Aorta (tissue), 5 donors: Measurements from ENCODE around the gene UGP2. TPM values are rescaled to one million over a fixed set of nuclear protein-coding genes. Genes with fewer than 3 reads are reported as not detected.

ENCODE experiments used
- ATAC-seq: fragments of 200-7000 bp; cut with Tn5 transposase; one replicate; pipeline ENCODE4 v1.9.1; 2022; ENCODE audit warnings: moderate library complexity; ENCODE audit not compliant: low FRiP score
- DNase-seq, 2 donors: peaks; one replicate each; pipeline ENCODE4 v3.0.0-alpha.2; 2020
- H3K27ac ChIP-seq, 2 donors: one replicate each; pipeline ENCODE4 v1.5.1; 2013; ENCODE audit warnings: low read length in 2 of 2, mild to moderate bottlenecking in 2 of 2, moderate library complexity in 2 of 2, control low read depth in 1 of 2, inconsistent platforms in 1 of 2, low read depth in 1 of 2
- H3K27me3 ChIP-seq, 2 donors: one replicate each; pipeline ENCODE4 v1.6.1; 2013; ENCODE audit warnings: control low read depth in 1 of 2, low read length in 1 of 2, mild to moderate bottlenecking in 1 of 2, moderate library complexity in 1 of 2; ENCODE audit not compliant: insufficient read depth in 2 of 2, control insufficient read depth in 1 of 2
- H3K36me3 ChIP-seq, 2 donors: one replicate each; pipeline ENCODE4 v1.6.1; 2013; ENCODE audit warnings: control low read depth in 1 of 2, low read length in 1 of 2, mild to moderate bottlenecking in 1 of 2; ENCODE audit not compliant: insufficient read depth in 2 of 2, control insufficient read depth in 1 of 2
- H3K4me1 ChIP-seq, 2 donors: one replicate each; pipeline ENCODE4 v1.6.1; 2013; ENCODE audit warnings: low read length in 2 of 2, control low read depth in 1 of 2, mild to moderate bottlenecking in 1 of 2, moderate library complexity in 1 of 2; ENCODE audit not compliant: insufficient read depth in 2 of 2, control insufficient read depth in 1 of 2
- H3K4me3 ChIP-seq, 2 donors: one replicate each; pipeline ENCODE4 v1.5.1; 2013; ENCODE audit warnings: low read length in 2 of 2, control low read depth in 1 of 2, mild to moderate bottlenecking in 1 of 2
- H3K9me3 ChIP-seq: one replicate; pipeline ENCODE4 v1.6.1; 2013; ENCODE audit warnings: mild to moderate bottlenecking, low read length; ENCODE audit not compliant: control insufficient read depth
- WGBS, 2 donors: extraction: QIAGEN DNeasy Blood & Tissue Kit; methylation state at CpG; one replicate each; pipeline ENCODE4 v1.1.7; 2013; 5-methylcytosine and 5-hydroxymethylcytosine counted together
- intact Hi-C, 2 donors: fragments of 100-400 bp; cut with DNase I; formaldehyde crosslinking; loops; one replicate each; pipeline versions ENCODE4 v1.14.2 to v1.15.0; 2022
- polyA plus RNA-seq, 2 donors: library from polyadenylated mRNA; stranded (reverse); fragments of 200-250 nt; gene quantifications; one replicate each; pipeline ENCODE4 v1.2.3, GENCODE V29; 2013
- total RNA-seq, 2 donors: library from RNA; stranded (reverse); fragmentation: NEBNext Ultra II Directional; extraction: Animal tissue kit (Norgen Biotek cat#: 25700); gene quantifications; one replicate each; pipeline ENCODE4 v1.2.1, GENCODE V29; 2021
- donor health status: healthy with polysubstance abuse.
- donor health status: Bipolar disorder and iron deficiency.
- donor health status: DM: no; HTN: no; CAD: no.
- donor health status: DM: no; HTN: no; CAD: no.
- donor health status: DM: yes; HTN: yes; CAD: no.

UGP2 gene
- total and polyA plus RNA-seq, 4 donors: 166 to 422 (median 179) TPM

DNA sequence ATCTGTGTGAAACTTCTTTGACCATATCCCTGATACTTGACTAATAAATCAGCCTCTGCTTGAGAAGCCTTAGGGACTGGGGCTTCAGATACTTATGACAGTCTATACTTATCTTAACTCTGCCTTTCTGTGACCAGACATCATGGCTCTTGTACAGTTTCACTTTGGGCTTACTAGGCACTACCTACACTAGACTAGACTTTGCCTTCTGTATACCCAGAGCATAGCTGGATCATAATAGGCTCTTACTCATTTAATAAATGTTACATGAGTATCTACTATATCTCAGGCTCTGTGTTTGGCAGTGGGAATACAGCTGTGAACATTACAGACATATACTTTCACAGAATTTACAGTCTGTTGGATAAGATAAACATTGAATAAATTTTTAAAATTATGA, 9.0 kb downstream of the UGP2 start:
- Histone ChIP-seq H3K27ac (no peak overlapping the region), H3K4me3 (no peak overlapping the region), H3K9me3 (no peaks in the 10 kb centered on the region), H3K36me3 (no peaks in the 10 kb centered on the region), H3K4me1 (peaks cover 8 to 12% of the 10 kb centered on the region in 2 donors), H3K27me3 (no peaks in the 10 kb centered on the region)
- intact Hi-C loops: no loop called here
- no peak for DNase-seq
- ATAC-seq: no peak

DNA sequence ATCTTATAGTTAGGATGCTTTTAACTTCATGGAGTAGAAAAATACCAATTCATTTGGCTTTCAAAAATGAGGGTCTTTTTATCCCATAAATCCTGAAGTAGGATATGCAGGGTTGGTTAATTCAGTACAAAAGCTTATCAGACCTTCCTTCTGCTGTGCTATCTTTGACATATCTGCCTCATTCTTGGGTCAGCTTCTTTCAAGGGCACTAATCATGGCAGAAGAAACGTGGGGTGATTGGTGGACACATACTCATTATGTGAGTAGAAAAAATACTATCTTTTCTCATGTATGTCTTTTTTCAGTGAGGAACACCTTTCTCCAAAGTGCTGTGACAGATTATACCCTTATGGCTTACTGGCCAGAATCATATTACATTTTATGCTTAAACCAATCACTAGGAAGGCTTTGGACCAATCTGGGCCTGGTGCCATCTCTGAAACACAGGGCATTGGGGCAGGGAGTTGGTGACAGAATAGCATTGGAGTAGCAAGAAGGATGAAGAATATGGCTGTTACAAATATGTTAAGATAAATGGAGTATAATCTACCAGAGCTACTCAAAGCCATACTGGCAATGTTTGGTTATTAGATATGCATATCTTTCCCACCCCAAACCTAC, 10.1 kb downstream of the UGP2 start:
- WGBS, 2 donors: 70 to 81% methylated on average over 1 of the region's 1 CpG
- Histone ChIP-seq H3K4me3 (no peak overlapping the region), H3K36me3 (no peaks in the 10 kb centered on the region), H3K27ac (no peak overlapping the region), H3K27me3 (no peaks in the 10 kb centered on the region), H3K4me1 (peaks cover 11 to 15% of the 10 kb centered on the region in 2 donors), H3K9me3 (no peaks in the 10 kb centered on the region)
- DNase-seq: no peak
- no peak for ATAC-seq
- intact Hi-C loops: no loop called here

- intact Hi-C loops: no loop called here
- peaks cover 11 to 15% of the 10 kb centered on the region in 2 donors for H3K4me1 ChIP-seq
- ATAC-seq (no peak), DNase-seq (no peak)
- H3K4me3 ChIP-seq: no peak overlapping the region
- no peaks in the 10 kb centered on the region for H3K27me3 ChIP-seq
- H3K36me3 ChIP-seq: peaks cover 3 to 8% of the 10 kb centered on the region in 2 donors
- WGBS, 2 donors: 77 to 81% methylated on average over 4 of the region's 4 CpGs
- no peak overlapping the region for H3K27ac ChIP-seq
- no peaks in the 10 kb centered on the region for H3K9me3 ChIP-seq
These were observed 12.0 kb downstream of the UGP2 start for GRCh38 chr2:63853527-63854310.

- H3K4me1 ChIP-seq: peaks cover 9 to 15% of the 10 kb centered on the region in 2 donors
- intact Hi-C loops: no loop called here
- H3K36me3 ChIP-seq: peaks cover 3 to 8% of the 10 kb centered on the region in 2 donors
- H3K9me3 ChIP-seq: no peaks in the 10 kb centered on the region
- H3K27me3 ChIP-seq: no peaks in the 10 kb centered on the region
- no peak for DNase-seq
- WGBS, 2 donors: 69 to 73% methylated on average over 14 of the region's 14 CpGs
- ATAC-seq: no peak
- no peak overlapping the region for H3K27ac ChIP-seq
- H3K4me3 ChIP-seq: no peak overlapping the region
These were observed 14.0 kb downstream of the UGP2 start for GRCh38 chr2:63855418-63856302.

- H3K27ac ChIP-seq: no peak overlapping the region
- H3K4me3 ChIP-seq: no peak overlapping the region
- H3K9me3 ChIP-seq: no peaks in the 10 kb centered on the region
- intact Hi-C loops: no loop called here
- DNase-seq (no peak), ATAC-seq (no peak)
- 81 to 87% methylated on average over 5 of the region's 5 CpGs for WGBS, 2 donors
- peaks cover 8 to 15% of the 10 kb centered on the region in 2 donors for H3K4me1 ChIP-seq
- no peaks in the 10 kb centered on the region for H3K27me3 ChIP-seq
- peaks cover 3 to 8% of the 10 kb centered on the region in 2 donors for H3K36me3 ChIP-seq
These were observed 14.6 kb downstream of the UGP2 start for GRCh38 chr2:63856303-63856603.

DNA sequence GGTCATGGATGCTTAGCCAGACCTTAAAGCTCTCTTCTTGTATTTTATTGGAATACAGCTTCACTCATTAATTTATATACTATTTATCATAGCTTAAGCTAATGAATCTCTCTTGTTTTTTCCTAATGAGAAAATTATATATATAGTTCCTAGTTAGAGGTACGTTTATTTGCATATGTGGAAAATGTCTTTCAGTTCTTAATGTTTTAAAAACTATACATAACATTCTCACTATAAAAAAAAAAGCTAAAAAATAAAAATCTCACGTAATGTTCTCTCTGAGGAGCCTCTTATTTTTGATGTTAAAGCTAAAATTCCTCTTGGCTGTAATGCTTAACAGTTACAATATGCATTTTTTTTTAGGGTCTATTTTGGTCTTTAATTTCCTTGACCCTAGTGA, 16.6 kb downstream of the UGP2 start:
- no peaks in the 10 kb centered on the region for H3K9me3 ChIP-seq
- no peak overlapping the region for H3K4me3 ChIP-seq
- H3K36me3 ChIP-seq: peaks cover 3 to 8% of the 10 kb centered on the region in 2 donors
- H3K4me1 ChIP-seq: peaks cover 7 to 14% of the 10 kb centered on the region in 2 donors
- H3K27me3 ChIP-seq: no peaks in the 10 kb centered on the region
- H3K27ac ChIP-seq: no peak overlapping the region
- WGBS, 2 donors: 87 to 93% methylated on average over 2 of the region's 2 CpGs
- intact Hi-C loops: no loop called here
- DNase-seq (no peak), ATAC-seq (no peak)

DNA sequence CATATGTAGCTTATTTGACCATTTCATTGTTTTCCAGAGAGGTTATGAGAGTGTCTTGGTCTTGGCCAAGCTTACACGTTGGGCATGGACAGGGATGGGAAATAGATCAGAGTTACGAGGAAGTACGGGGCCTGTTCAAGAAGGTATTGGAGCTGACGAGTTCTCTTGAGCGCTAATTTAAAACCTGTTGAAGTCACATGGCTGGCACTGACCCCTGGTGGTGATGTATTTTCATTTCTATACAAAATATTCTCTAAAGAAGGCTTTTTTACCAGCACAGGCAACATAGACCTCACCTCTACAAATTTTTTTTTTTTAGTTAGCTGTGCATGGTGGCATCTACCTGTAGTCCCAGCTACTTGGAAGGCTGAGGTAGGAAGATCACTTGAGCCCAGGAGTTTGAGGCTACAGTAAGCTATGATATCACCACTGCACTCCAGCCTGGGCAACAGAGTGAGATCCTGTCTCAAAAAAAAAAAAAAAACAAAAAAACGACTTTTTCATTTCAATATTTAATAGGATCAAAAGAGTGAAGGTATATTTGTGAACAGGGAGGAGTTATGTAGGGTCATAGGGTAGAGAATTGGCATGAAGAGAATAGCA, 19.6 kb downstream of the UGP2 start:
- H3K36me3 ChIP-seq: peaks cover 3 to 8% of the 10 kb centered on the region in 2 donors
- intact Hi-C loops: loop anchor here (5.0 to 10.0 kb wide), 3 partner anchors 164 to 277 kb away; partner anchors contain the start of genes MDH1 (in 1 of the 2) and WDPCP (in 1 of the 2)
- peak; percentile 76 for ATAC-seq
- H3K27me3 ChIP-seq: no peaks in the 10 kb centered on the region
- no peak for DNase-seq
- H3K9me3 ChIP-seq: no peaks in the 10 kb centered on the region
- 7 to 8% methylated on average over 6 of the region's 6 CpGs for WGBS, 2 donors
- peaks cover 0 to 4% of the 10 kb centered on the region in 2 donors for H3K4me1 ChIP-seq
- peak overlapping the region in 1 of 2 donors; percentile 80 for H3K27ac ChIP-seq
- H3K4me3 ChIP-seq: no peak overlapping the region

GRCh38 chr2:63862806-63863205, 21.1 kb downstream of the UGP2 start:
- no peak for ATAC-seq
- intact Hi-C loops: loop anchor here (5.0 to 10.0 kb wide), 3 partner anchors 166 to 278 kb away; partner anchors contain the start of genes MDH1 (in 1 of the 2) and WDPCP (in 1 of the 2)

More at GRCh38 chr2:63862806-63863205, 21.1 kb downstream of the UGP2 start:
- H3K4me1 ChIP-seq: peaks cover 0 to 4% of the 10 kb centered on the region in 2 donors
- no peaks in the 10 kb centered on the region for H3K9me3 ChIP-seq
- H3K36me3 ChIP-seq: peaks cover 3% of the 10 kb centered on the region in 2 donors
- H3K27ac ChIP-seq: no peak overlapping the region
- 62 to 64% methylated on average over 1 of the region's 1 CpG for WGBS, 2 donors
- no peaks in the 10 kb centered on the region for H3K27me3 ChIP-seq
- DNase-seq: no peak
- H3K4me3 ChIP-seq: no peak overlapping the region
